NB4 (cell line): ENCODE results near the gene VAV2.

Source experiments
- DNase-seq: peaks from one replicate; pipeline ENCODE4 v3.0.0; 2010; ENCODE audit warnings: low read depth
- H3K4me3 ChIP-seq: one replicate; pipeline ENCODE4 v1.5.1; 2011; ENCODE audit warnings: mild to moderate bottlenecking, low read depth, low read length, moderate library complexity
- MYC ChIP-seq: IDR thresholded peaks from 2 replicates; pipeline ENCODE4 v1.6.1; 2011; ENCODE audit warnings: low read depth, low read length
- POLR2A ChIP-seq: IDR thresholded peaks from 2 replicates; pipeline ENCODE4 v1.6.1; 2011; ENCODE audit warnings: mild to moderate bottlenecking; ENCODE audit not compliant: insufficient read length; ENCODE audit errors: extremely low read depth
- TF ChIP-seq, protein P1 (sequence below): IDR thresholded peaks from one replicate; pipeline ENCODE4 v1.5.1; 2012; ENCODE audit warnings: low read depth, low read length
- TF ChIP-seq, protein P2 (sequence below): IDR thresholded peaks from 2 replicates; pipeline ENCODE4 v1.6.1; 2011; ENCODE audit warnings: low read depth, low read length

Gene VAV2

DNA sequence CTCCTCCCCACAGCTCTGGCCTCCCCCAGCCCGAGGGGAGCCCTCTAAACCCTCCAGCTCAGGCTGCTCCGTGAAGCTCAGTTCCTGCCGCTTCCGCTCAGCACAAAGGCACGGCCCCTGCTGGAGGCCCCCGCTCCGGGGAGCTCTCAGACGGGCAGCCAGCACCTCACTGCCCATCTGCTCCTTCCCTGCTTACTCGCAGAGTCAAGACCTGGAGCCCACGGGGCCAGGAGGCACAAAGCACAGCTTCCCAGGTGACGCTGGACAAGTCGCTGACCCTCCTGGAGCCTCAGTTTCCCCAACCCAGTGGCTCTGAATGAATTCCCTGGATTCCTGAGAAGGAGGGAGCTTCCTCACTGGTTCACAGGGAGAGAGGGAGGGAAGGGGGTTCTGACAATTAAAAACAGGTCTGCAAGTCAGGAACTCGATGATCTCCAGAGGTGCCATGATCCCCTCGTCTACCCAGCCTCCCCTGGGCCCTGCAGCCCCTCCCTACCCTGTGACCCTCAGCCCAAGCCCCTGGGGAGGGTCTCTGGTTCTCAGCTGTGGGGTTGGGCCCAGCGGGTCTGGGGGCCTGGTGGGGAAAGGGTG is 36.2 kb downstream of the VAV2 start:
- peak; percentile 38 for DNase-seq
- no peak overlapping the region for H3K4me3 ChIP-seq
- TF ChIP-seq POLR2A (no peak), MYC (no peak)
- TF ChIP-seq, protein P1, sequence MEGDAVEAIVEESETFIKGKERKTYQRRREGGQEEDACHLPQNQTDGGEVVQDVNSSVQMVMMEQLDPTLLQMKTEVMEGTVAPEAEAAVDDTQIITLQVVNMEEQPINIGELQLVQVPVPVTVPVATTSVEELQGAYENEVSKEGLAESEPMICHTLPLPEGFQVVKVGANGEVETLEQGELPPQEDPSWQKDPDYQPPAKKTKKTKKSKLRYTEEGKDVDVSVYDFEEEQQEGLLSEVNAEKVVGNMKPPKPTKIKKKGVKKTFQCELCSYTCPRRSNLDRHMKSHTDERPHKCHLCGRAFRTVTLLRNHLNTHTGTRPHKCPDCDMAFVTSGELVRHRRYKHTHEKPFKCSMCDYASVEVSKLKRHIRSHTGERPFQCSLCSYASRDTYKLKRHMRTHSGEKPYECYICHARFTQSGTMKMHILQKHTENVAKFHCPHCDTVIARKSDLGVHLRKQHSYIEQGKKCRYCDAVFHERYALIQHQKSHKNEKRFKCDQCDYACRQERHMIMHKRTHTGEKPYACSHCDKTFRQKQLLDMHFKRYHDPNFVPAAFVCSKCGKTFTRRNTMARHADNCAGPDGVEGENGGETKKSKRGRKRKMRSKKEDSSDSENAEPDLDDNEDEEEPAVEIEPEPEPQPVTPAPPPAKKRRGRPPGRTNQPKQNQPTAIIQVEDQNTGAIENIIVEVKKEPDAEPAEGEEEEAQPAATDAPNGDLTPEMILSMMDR: no peak
- TF ChIP-seq, protein P2, sequence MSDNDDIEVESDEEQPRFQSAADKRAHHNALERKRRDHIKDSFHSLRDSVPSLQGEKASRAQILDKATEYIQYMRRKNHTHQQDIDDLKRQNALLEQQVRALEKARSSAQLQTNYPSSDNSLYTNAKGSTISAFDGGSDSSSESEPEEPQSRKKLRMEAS: no peak

DNA sequence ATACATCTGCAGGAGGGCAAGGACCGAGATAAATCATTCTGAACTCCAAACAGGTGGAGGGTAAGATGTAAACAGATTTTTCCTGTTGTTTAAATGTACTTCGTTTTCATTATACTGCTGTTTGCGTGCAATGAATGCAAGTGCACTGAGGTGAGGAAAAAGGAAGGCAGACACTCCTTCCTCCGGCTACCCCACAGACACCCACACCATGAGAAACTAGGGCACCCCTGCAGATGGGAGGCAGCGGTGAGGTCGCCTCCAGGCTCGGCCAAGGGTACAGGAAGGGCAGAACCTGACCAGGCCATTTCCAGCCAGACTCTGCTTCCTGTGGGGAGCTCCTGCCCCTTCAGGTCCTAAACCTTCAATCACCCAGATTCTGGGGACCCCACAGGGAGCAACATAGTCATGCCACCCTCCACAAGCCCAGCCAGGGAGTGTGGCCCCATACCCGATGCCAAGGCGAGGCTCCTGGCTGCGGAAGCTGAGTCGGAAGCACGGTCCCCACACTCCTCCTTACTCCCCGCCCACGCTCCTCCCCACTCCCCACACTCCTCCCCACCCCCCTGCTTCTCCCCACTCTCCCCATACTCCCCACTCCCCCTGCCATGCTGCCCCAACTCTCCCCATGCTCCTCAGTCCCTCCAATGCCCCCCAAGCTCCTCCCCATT is 37.1 kb downstream of the VAV2 start:
- TF ChIP-seq MYC (no peak), POLR2A (no peak)
- TF ChIP-seq, protein P2: no peak
- TF ChIP-seq, protein P1: no peak
- no peak overlapping the region for H3K4me3 ChIP-seq
- no peak for DNase-seq

DNA sequence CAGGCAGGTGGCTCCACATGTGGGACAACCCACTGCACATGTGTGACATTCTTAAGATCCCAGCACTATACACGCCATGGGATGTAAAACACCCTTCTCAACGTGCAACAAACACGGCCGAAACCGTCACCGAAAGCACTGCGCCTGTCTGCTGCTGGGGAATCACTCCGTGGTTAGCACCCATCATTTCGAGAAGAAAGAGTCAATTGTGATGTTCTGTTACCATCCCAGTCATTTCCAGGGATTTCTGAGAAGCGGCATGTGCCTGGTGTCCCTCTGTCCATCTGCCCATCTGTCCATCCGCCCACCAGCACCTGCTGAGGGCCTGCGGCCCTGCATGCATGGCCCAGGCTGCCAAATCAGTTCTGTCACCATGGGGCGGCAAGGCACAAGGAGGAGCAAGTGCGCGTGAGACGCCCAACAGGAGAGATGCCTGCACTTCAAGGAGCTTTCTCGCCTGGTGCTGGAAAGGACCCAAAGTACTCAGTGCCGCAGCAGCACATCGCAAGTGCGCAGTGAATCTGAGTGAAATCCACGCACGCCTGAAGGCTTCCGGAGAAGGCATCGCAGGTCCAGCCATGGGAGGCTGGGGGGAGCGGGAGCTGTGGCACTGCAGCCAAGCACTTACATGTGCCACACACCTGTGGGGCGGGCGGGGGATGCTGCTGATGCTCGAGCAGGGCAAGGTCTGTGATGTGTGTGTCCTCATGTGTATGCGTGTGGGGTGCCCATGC is 38.0 kb downstream of the VAV2 start:
- DNase-seq: no peak
- TF ChIP-seq, protein P1: no peak
- TF ChIP-seq POLR2A: no peak
- TF ChIP-seq MYC: no peak
- TF ChIP-seq, protein P2: no peak
- no peak overlapping the region for H3K4me3 ChIP-seq

DNA sequence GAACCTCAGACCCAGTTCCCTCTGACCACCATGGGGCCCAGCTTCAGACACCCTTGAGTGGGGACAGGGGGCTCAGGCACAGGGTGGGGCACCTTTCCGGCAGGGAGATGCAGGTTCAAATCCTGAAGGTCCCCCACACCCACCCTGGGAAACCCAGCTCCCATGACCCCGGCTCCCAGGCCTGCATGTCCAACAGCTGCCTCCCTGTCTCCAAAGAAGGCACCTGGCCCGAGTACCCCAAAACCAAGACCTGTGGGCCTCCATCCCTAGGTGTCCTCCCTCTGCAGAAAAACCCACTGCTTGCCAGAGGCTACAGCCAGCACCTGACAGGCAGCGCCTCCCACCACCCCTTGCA is 38.5 kb downstream of the VAV2 start:
- H3K4me3 ChIP-seq: no peak overlapping the region
- DNase-seq: no peak
- TF ChIP-seq, protein P1: no peak
- TF ChIP-seq MYC (no peak), POLR2A (no peak)
- TF ChIP-seq, protein P2: no peak

DNA sequence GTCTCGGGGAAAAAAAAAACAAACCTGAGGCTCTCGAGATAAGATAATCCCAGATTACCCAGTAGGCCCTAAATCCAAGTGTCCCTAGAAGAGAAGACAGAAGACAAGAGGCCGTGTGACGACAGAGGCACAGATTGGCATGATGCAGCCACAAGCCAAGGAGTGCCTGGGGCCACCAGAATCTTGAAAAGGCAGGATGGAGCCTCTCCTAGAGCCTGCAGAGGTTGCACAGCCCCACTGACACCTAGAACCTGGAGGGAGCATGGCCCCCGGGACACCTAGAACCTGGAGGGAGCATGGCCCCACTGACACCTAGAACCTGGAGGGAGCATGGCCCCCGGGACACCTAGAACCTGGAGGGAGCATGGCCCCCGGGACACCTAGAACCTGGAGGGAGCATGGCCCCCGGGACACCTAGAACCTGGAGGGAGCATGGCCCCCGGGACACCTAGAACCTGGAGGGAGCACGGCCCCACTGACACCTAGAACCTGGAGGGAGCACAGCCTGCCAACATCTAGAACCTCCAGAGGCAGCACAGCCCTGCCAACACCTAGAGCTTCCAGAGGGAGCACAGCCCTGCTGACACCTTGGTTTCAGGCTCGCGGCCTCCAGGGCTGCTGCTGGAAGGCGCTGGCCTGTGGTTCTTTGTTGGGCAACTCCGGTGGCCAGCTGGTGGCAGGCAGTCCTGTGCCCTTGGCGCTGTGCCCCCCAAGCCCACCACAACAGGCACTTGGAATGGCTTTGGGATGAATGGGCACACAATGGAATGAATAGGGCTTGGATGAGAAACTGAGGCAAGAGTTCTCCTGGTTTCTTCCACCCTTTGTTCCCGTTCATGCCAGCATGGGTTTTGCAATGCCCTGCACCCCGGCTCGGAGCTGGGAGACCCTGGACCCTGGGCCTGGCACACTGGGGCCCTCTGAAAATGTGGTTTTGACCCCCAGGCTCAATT is 39.2 kb downstream of the VAV2 start:
- H3K4me3 ChIP-seq: no peak overlapping the region
- no peak for DNase-seq
- TF ChIP-seq, protein P2: no peak
- no peak for TF ChIP-seq MYC
- TF ChIP-seq, protein P1: no peak
- no peak for TF ChIP-seq POLR2A
